Keratinocyte (primary cell): ENCODE results near the gene MED19. TPM values are rescaled to one million over a fixed set of nuclear protein-coding genes. Genes with fewer than 3 reads are reported as not detected.
A peak's percentile ranks its signal among the peaks of the same experiment; 100 is the strongest.

Experiments used
- DNase-seq: peaks from one replicate; pipeline ENCODE4 v3.0.0-alpha.2; 2011; ENCODE audit warnings: low read depth, missing footprints, low spot score
- FAIRE-seq: peaks from 2 replicates; lab custom pipeline; 2011; peaks lifted over from hg19 to GRCh38; lab: Jason Lieb, UNC
- H2AFZ ChIP-seq: 2 replicates; pipeline ENCODE4 v1.6.0; 2012; ENCODE audit warnings: low read length, control low read depth, inconsistent platforms; ENCODE audit not compliant: control insufficient read depth
- H3K27ac ChIP-seq: 2 replicates; pipeline ENCODE4 v1.5.1; 2011; ENCODE audit warnings: low read length; ENCODE audit not compliant: control insufficient read depth, insufficient read depth
- H3K27me3 ChIP-seq: 3 replicates; pipeline ENCODE4 v1.6.0; 2011; ENCODE audit warnings: low read length; ENCODE audit not compliant: control insufficient read depth, insufficient read depth; ENCODE audit errors: extremely low read depth
- H3K36me3 ChIP-seq, 2 experiments: 2 replicates in 1 of 2; 3 replicates in 1 of 2; pipeline ENCODE4 v1.5.1; 2011; ENCODE audit warnings: low read length in 2 of 2, mild to moderate bottlenecking in 1 of 2; ENCODE audit not compliant: control insufficient read depth in 2 of 2, insufficient read depth in 2 of 2; ENCODE audit errors: extremely low read depth in 1 of 2
- H3K4me1 ChIP-seq: 3 replicates; pipeline ENCODE4 v1.5.1; 2011; ENCODE audit warnings: low read length; ENCODE audit not compliant: control insufficient read depth, insufficient read depth; ENCODE audit errors: extremely low read depth
- H3K4me2 ChIP-seq: 3 replicates; pipeline ENCODE4 v1.6.0; 2011; ENCODE audit warnings: low read depth, low read length; ENCODE audit not compliant: control insufficient read depth, insufficient read depth; ENCODE audit errors: extremely low read depth
- H3K4me3 ChIP-seq, 3 experiments: fragments of 200-600 bp in 1 of 3; sonication (generic) in 1 of 3; 2 replicates in 2 of 3; 3 replicates in 1 of 3; pipeline ENCODE4 v1.5.1; 2011 to 2016; ENCODE audit warnings: low read length in 3 of 3, mild to moderate bottlenecking in 3 of 3, control low read depth in 2 of 3, inconsistent platforms in 1 of 3, low read depth in 1 of 3, mixed read lengths in 1 of 3, mixed run types in 1 of 3, moderate library complexity in 1 of 3; ENCODE audit not compliant: control insufficient read depth in 2 of 3, insufficient read depth in 2 of 3; ENCODE audit errors: extremely low read depth in 1 of 3
- H3K79me2 ChIP-seq: 2 replicates; pipeline ENCODE4 v1.6.0; 2012; ENCODE audit warnings: low read length; ENCODE audit not compliant: control insufficient read depth, insufficient read depth
- H3K9ac ChIP-seq: 3 replicates; pipeline ENCODE4 v1.6.0; 2011; ENCODE audit warnings: low read length; ENCODE audit not compliant: control insufficient read depth, insufficient read depth; ENCODE audit errors: extremely low read depth
- H3K9me1 ChIP-seq: 3 replicates; pipeline ENCODE4 v1.6.0; 2011; ENCODE audit warnings: low read length; ENCODE audit not compliant: control insufficient read depth, insufficient read depth; ENCODE audit errors: extremely low read depth
- H3K9me3 ChIP-seq: 2 replicates; pipeline ENCODE4 v1.5.1; 2012; ENCODE audit warnings: low read depth, low read length; ENCODE audit not compliant: control insufficient read depth
- H4K20me1 ChIP-seq: 3 replicates; pipeline ENCODE4 v1.6.0; 2011; ENCODE audit warnings: low read length; ENCODE audit not compliant: control insufficient read depth, insufficient read depth; ENCODE audit errors: extremely low read depth
- CTCF ChIP-seq, 3 experiments: IDR thresholded peaks in 1 of 3; conservative IDR thresholded peaks in 1 of 3; optimal IDR thresholded peaks in 1 of 3; 2 replicates in 2 of 3; 3 replicates in 1 of 3; pipeline versions ENCODE3 to v1.5.1; 2011; ENCODE audit warnings: low read length in 3 of 3, mild to moderate bottlenecking in 3 of 3, moderate library complexity in 2 of 3, control low read depth in 1 of 3, inconsistent platforms in 1 of 3; ENCODE audit not compliant: insufficient read depth in 2 of 3; ENCODE audit errors: extremely low read depth in 1 of 3
- EZH2 ChIP-seq: IDR thresholded peaks from one replicate; pipeline ENCODE4 v1.6.1; 2012; ENCODE audit warnings: inconsistent platforms, mild to moderate bottlenecking, low read length, moderate library complexity
- dilution Hi-C: fragments of 300-500 bp; cut with MboI; formaldehyde crosslinking; loops from one replicate; pipeline ENCODE4 v1.7.0; 2020; ENCODE audit warnings: low sequenced_read_pairs; ENCODE audit not compliant: extremely low pct_ligation_motif_present
- polyA plus RNA-seq, 5 experiments: library from polyadenylated mRNA; depleted of rRNA in 3 of 5; stranded (reverse) in 3 of 5; stranded (forward) in 1 of 5; unstranded in 1 of 5; fragments of >200 nt; gene quantifications; 1 replicate in 1 of 5; 2 replicates in 3 of 5; 3 replicates in 1 of 5; pipeline versions ENCODE4 v1.2.1 to v1.2.3, GENCODE V29; 2011 to 2012; ENCODE audit warnings: missing spikeins in 2 of 5, low read depth in 1 of 5, low replicate concordance in 1 of 5

The MED19 gene
- polyA plus RNA-seq, 1 donor (not counting 4 experiments of a cell fraction or from before 2014, with no cell fraction given), result 19.3 TPM

DNA sequence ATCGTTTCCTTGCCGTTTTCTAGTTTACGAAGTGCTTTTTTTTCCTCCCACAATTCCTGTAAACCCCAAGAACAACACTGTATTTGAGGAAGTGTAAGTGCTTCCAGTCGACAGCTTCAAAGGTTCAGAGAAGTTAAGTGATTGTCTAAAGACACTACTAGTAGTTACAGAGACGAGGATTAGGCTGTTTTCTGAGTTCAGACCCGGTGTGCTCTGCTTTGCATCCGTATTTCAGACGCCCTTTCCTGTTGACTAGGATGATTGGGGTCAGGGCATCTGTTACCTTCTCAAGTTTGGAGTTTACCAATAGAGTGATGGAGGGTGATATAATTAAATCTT is 54.0 kb downstream of the MED19 start:
- H3K36me3 ChIP-seq, result peaks cover 7% of the 10 kb centered on the region in 2 experiments
- no peaks in the 10 kb centered on the region for H3K9me3 ChIP-seq
- H3K79me2 ChIP-seq, result peaks cover 30% of the 10 kb centered on the region
- peak overlapping the region; percentile 79 for H3K27ac ChIP-seq
- H3K9ac ChIP-seq, result peak overlapping the region; percentile 80
- FAIRE-seq, result no peak
- H4K20me1 ChIP-seq, result no peaks in the 10 kb centered on the region
- no peaks in the 10 kb centered on the region for H3K27me3 ChIP-seq
- dilution Hi-C loops, result no loop called here
- DNase-seq, result no peak
- H2AFZ ChIP-seq, result peak overlapping the region; percentile 78
- peak overlapping the region; percentile 50 to 95 (median 87) for H3K4me3 ChIP-seq
- peaks cover 5% of the 10 kb centered on the region for H3K4me1 ChIP-seq
- H3K4me2 ChIP-seq, result peak overlapping the region; percentile 68
- TF ChIP-seq CTCF (optimal IDR thresholded peaks at IDR 0.05 in 1 of 3, IDR thresholded peaks at IDR 0.05 in 1 of 3, conservative IDR thresholded peaks at IDR 0.05 in 1 of 3; ENCODE audit: extremely low read depth in 1 of 3, insufficient read depth in 2 of 3, low read length in 3 of 3) (no peak), EZH2 (no peak)
- no peaks in the 10 kb centered on the region for H3K9me1 ChIP-seq

DNA sequence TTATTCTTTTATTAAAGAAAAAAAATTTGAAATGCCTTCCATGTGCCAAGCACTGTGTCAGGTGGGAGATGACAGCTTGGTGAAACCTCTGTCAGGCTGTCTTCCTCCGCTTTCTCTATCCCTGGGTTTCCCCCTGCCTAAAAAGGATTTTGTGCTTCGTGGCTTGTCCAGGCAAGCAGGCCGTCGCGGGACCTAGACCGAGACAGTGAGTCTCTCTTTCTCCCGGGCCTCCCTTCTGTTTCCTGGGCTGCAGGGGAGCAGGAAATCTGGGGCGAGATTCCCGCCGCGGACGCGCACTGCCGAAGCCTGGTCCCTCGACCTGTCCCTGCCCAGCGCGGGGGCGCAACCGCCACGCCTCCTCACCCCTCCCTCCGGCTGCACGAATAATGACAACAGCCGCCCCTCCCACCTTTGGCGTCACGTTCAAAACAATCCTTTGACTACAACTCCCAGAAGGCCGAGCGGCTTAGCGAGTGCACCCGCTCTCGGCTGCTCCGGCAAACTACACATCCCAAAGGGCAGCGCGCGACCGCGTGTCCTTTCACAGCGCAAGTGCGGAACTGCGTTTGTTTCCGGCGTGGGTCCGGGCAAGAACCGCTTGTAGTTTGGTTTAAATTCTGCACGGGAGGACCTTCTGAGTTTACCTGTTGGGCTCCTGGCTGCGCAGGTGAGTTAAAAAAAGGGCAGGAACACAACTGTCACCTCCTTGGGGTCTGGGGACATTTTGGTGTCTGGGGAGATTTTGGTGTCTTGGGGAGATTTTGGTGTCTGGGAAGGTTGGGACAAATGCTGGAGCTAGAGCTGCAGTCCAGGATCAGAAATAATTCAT is 54.6 kb downstream of the MED19 start, which contains the start of gene CLP1:
TSS of gene CLP1 (plus strand) at position 569 of the 829 bp plus-strand sequence. CDS start 1,715 bp downstream, outside the sequence.
- H2AFZ ChIP-seq, result peak within 1 kb of the TSS; percentile 78
- H3K4me2 ChIP-seq, result peak within 1 kb of the TSS; percentile 68
- no peaks in the 10 kb centered on the region for H4K20me1 ChIP-seq
- peaks cover 4 to 7% of the 10 kb centered on the region in 2 experiments for H3K36me3 ChIP-seq
- no peak for TF ChIP-seq EZH2
- TF ChIP-seq CTCF (optimal IDR thresholded peaks at IDR 0.05 in 1 of 3, IDR thresholded peaks at IDR 0.05 in 1 of 3, conservative IDR thresholded peaks at IDR 0.05 in 1 of 3; ENCODE audit: extremely low read depth in 1 of 3, insufficient read depth in 2 of 3, low read length in 3 of 3), result no peak
- dilution Hi-C loops, result no loop called here
- H3K27ac ChIP-seq, result peak within 1 kb of the TSS; percentile 79
- H3K9me1 ChIP-seq, result no peaks in the 10 kb centered on the region
- peak within 1 kb of the TSS; percentile 50 to 95 (median 87) for H3K4me3 ChIP-seq
- H3K9me3 ChIP-seq, result no peaks in the 10 kb centered on the region
- peak within 1 kb of the TSS; percentile 80 for H3K9ac ChIP-seq
- peaks cover 30% of the 10 kb centered on the region for H3K79me2 ChIP-seq
- H3K4me1 ChIP-seq, result peaks cover 5% of the 10 kb centered on the region
- H3K27me3 ChIP-seq, result no peaks in the 10 kb centered on the region
- DNase-seq (peak; percentile 87), FAIRE-seq (peak; percentile 59)
